Measurements from ENCODE around the gene AARS2.
A peak's percentile ranks its signal among the peaks of the same experiment; 100 is the strongest.

AARS2 gene

DNA sequence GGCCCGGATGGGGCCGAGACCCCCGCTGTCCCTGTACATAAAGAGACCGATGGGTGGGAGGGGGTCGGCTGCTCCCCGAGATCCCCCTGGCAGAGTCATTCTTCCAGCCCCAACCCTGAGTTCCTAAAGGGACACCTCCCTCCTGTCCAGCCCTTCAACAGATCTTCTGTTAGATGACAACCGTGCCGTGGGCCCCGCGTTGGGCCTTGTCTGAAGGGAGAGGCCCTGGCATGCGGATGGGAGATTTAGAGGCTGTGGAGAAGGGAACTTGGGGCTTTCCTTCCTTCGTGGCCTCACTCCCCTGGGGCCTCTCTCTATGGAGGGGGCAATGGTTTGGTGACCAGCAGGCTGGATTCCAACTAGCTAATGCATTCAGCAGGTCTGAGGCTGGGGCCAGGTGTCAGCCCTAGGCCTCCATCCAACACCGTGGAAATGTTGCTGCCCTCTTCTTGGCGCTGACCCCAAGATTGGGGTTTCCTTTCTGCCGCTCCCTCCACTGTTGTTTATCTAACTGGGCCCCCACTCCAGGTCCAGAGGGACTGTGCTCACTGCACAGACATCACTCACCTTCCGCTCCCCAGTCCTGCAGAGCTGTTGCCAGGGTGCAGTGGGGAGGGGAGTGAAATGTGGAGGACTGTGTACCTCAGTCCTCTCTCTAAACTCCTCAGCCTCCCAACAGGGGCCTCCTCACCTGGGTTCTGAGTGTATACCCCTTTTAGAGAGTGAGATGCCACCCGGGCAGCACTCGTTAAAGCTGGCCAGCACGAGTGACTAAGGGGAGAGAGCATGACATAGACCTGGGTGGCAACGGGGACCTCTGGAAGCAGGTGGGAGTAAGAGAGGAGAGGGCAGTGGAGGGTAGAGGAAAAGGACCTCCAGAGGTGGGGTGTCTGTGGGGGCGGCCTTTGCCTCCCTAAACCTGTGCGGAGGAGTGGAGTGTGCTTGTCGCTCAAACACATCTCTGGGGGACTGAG is 36.2 kb downstream of the AARS2 start:
- Histone ChIP-seq H3K9ac (no peak overlapping the region), H3K27me3 (peaks cover 27 to 54% (median 38%) of the 10 kb centered on the region in 11 experiments), H3K9me3 (replicated peaks in 1 of 11) (no peaks in the 10 kb centered on the region), H3K4me3 (no peak overlapping the region), H3K27ac (no peak overlapping the region), H3K36me3 (no peaks in the 10 kb centered on the region), H4K20me1 (peaks cover 0 to 39% (median 0%) of the 10 kb centered on the region in 11 experiments; a peak in 7 of 22 replicates), H3K4me1 (peaks cover 0 to 23% (median 10%) of the 10 kb centered on the region in 10 experiments; a peak in 15 of 20 replicates), H3K4me2 (no peak overlapping the region)
- TF ChIP-seq Cebpa-rat (IDR thresholded peaks at IDR 0.05) = no peak

DNA sequence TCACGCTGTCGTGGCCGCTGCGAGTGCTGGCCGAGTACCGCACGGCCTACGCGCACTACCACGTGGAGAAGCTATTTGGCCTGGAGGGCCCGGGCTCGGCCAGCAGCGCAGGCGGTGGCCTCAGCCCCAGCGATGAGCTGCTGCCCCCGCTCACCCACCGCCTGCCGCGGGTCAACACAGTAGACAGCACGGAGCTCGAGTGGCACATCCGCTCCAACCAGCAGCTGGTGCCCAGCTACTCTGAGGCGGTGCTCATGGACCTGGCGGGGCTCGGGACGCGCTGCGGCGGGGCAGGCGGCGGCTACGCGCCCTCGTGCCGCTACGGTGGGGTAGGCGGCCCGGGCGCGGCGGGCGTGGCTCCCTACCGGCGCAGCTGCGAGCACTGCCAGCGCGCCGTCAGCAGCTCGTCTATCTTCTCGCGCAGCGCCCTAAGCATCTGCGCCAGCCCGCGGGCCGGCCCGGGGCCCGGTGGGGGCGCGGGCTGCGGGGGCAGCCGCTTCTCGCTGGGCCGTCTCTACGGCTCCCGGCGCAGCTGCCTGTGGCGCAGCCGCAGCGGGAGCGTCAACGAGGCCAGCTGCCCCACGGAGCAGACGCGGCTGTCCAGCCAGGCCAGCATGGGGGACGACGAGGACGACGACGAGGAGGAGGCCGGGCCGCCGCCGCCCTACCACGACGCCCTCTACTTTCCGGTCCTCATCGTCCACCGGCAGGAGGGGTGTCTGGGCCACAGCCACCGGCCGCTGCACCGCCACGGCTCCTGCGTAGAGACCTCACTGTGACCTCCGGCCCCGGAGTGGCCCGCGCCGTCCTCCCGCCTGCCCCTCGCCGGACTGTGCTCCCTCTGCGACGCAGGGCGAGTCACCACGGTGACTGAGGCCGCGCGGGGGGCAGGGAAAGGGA is 37.1 kb downstream of the AARS2 start:
- no peak overlapping the region for H3K4me2 ChIP-seq
- peaks cover 0 to 26% (median 10%) of the 10 kb centered on the region in 10 experiments; a peak in 15 of 20 replicates for H3K4me1 ChIP-seq
- no peaks in the 10 kb centered on the region for H3K36me3 ChIP-seq
- H4K20me1 ChIP-seq = peaks cover 0 to 48% (median 7%) of the 10 kb centered on the region in 11 experiments; a peak in 8 of 22 replicates
- no peak for TF ChIP-seq Cebpa-rat (IDR thresholded peaks at IDR 0.05)
- H3K9ac ChIP-seq = no peak overlapping the region
- no peak overlapping the region for H3K27ac ChIP-seq
- peaks cover 37 to 63% (median 47%) of the 10 kb centered on the region in 11 experiments for H3K27me3 ChIP-seq
- H3K4me3 ChIP-seq = no peak overlapping the region
- no peaks in the 10 kb centered on the region for H3K9me3 ChIP-seq (replicated peaks in 1 of 11)

DNA sequence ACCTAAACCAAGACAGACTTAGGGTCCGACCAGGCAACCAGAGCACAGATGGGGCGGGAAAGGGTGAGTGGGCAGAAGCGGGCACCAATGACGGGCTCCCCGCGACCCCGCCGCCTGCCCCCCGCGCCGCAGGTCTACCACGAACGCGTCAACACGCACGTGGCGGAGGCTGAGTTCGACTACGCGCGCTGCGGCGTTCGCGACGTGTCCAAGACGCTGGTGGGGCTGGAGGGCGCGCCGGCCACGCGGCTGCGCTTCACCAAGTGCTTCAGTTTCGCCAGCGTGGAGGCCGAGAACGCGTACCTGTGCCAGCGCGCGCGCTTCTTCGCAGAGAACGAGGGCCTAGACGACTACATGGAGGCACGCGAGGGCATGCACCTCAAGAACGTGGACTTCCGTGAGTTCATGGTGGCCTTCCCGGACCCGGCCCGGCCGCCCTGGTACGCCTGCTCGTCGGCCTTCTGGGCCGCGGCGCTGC is 37.8 kb downstream of the AARS2 start:
- peaks cover 43 to 70% (median 54%) of the 10 kb centered on the region in 11 experiments for H3K27me3 ChIP-seq
- TF ChIP-seq Cebpa-rat (IDR thresholded peaks at IDR 0.05) = no peak
- no peaks in the 10 kb centered on the region for H3K36me3 ChIP-seq
- peaks cover 0 to 26% (median 10%) of the 10 kb centered on the region in 10 experiments; a peak in 15 of 20 replicates for H3K4me1 ChIP-seq
- H3K27ac ChIP-seq = no peak overlapping the region
- H4K20me1 ChIP-seq = peaks cover 0 to 49% (median 7%) of the 10 kb centered on the region in 11 experiments; a peak in 8 of 22 replicates
- no peak overlapping the region for H3K9ac ChIP-seq
- H3K4me3 ChIP-seq = no peak overlapping the region
- H3K4me2 ChIP-seq = no peak overlapping the region
- H3K9me3 ChIP-seq (replicated peaks in 1 of 11) = no peaks in the 10 kb centered on the region

GRCh38 chr6:44273617-44274016 is 39.5 kb downstream of the AARS2 start:
- Histone ChIP-seq H4K20me1 (peaks cover 0 to 63% (median 15%) of the 10 kb centered on the region in 11 experiments; a peak in 10 of 22 replicates), H3K9ac (no peak overlapping the region), H3K27ac (no peak overlapping the region), H3K36me3 (no peaks in the 10 kb centered on the region), H3K9me3 (replicated peaks in 1 of 11) (no peaks in the 10 kb centered on the region), H3K27me3 (peaks cover 60 to 87% (median 71%) of the 10 kb centered on the region in 11 experiments), H3K4me1 (peaks cover 3 to 24% (median 12%) of the 10 kb centered on the region in 10 experiments; a peak in 19 of 20 replicates), H3K4me3 (no peak overlapping the region), H3K4me2 (no peak overlapping the region)
- no peak for TF ChIP-seq Cebpa-rat (IDR thresholded peaks at IDR 0.05)

DNA sequence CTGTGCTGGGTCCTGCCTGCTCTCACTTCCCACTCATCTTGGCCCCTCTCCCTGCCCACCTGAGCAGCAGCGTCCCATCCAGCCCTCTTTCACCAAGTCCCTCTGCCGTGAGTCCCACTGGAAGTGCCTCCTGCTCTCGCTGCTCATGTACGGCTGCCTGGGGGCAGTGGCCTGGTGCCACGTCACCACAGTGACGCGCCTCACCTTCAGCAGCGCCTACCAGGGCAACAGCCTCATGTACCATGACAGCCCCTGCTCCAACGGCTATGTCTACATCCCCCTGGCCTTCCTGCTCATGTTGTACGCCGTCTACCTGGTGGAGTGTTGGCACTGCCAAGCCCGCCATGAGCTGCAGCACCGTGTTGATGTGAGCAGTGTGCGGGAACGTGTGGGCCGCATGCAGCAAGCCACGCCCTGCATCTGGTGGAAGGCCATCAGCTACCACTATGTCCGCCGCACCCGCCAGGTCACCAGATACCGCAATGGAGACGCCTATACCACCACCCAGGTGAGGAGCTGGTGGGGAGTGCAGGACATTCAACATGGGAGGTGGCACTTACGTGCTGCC is 40.1 kb downstream of the AARS2 start:
- peaks cover 66 to 92% (median 77%) of the 10 kb centered on the region in 11 experiments for H3K27me3 ChIP-seq
- H3K4me3 ChIP-seq = no peak overlapping the region
- H3K9me3 ChIP-seq (replicated peaks in 1 of 11) = no peaks in the 10 kb centered on the region
- H3K4me2 ChIP-seq = no peak overlapping the region
- no peak overlapping the region for H3K27ac ChIP-seq
- no peak for TF ChIP-seq Cebpa-rat (IDR thresholded peaks at IDR 0.05)
- no peaks in the 10 kb centered on the region for H3K36me3 ChIP-seq
- H4K20me1 ChIP-seq = peaks cover 0 to 67% (median 15%) of the 10 kb centered on the region in 11 experiments; a peak in 10 of 22 replicates
- H3K4me1 ChIP-seq = peaks cover 9 to 24% (median 17%) of the 10 kb centered on the region in 10 experiments; a peak in 18 of 20 replicates
- H3K9ac ChIP-seq = no peak overlapping the region

DNA sequence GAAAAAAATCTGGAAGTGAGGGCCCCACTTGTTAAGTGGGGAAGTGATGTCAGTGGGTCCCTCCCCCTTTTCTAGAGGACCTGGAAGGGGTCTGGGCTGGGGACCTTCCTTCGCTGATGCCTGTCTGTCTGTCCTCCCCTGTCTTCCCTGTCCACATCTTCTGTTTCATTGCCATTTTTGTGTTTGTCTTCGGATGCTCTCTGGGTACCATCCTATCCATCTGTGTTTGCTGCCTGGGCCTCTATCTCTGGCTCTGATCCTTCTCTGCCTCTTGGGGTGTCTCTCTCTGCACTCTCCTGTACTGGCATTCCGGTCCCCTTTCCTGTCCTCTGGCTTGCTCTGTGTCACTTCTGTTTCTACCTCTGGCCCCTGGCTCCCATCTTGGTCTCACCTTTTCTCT is 40.6 kb downstream of the AARS2 start:
- H3K4me1 ChIP-seq = peaks cover 7 to 23% (median 18%) of the 10 kb centered on the region in 10 experiments; a peak in 18 of 20 replicates

DNA sequence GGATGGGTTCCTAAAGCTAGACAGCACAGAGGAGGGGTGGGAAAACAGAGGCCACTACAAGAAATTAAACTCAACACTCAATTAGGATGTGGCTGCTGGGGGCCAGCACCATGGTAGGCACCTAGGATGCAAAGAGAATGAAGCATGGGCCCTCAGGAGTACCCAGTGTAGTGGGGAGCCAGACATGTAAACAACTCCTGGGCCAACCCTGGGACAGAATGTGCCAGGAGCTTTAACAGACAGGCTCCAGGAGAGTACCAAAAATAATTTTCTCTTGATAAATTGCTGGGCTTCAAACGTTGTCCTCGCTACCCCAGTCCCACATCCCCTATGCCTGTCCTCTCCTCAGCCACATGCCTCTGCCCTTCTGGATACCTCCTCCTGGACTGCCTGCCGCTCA is 41.2 kb downstream of the AARS2 start:
- no peak overlapping the region for H3K4me2 ChIP-seq
- H4K20me1 ChIP-seq = peaks cover 0 to 63% (median 15%) of the 10 kb centered on the region in 11 experiments; a peak in 10 of 22 replicates
- H3K27me3 ChIP-seq = peaks cover 66 to 90% (median 76%) of the 10 kb centered on the region in 11 experiments
- H3K36me3 ChIP-seq = no peaks in the 10 kb centered on the region
- H3K9ac ChIP-seq = no peak overlapping the region
- peaks cover 11 to 29% (median 18%) of the 10 kb centered on the region in 10 experiments; a peak in 18 of 20 replicates for H3K4me1 ChIP-seq
- no peak overlapping the region for H3K27ac ChIP-seq
- no peak for TF ChIP-seq Cebpa-rat (IDR thresholded peaks at IDR 0.05)
- no peaks in the 10 kb centered on the region for H3K9me3 ChIP-seq (replicated peaks in 1 of 11)
- no peak overlapping the region for H3K4me3 ChIP-seq

More for the DNA sequence above, 40.6 kb downstream of the AARS2 start:
- H3K9ac ChIP-seq = no peak overlapping the region
- peaks cover 0 to 67% (median 15%) of the 10 kb centered on the region in 11 experiments; a peak in 10 of 22 replicates for H4K20me1 ChIP-seq
- no peaks in the 10 kb centered on the region for H3K36me3 ChIP-seq
- H3K27me3 ChIP-seq = peaks cover 66 to 93% (median 78%) of the 10 kb centered on the region in 11 experiments
- H3K4me2 ChIP-seq = no peak overlapping the region
- no peaks in the 10 kb centered on the region for H3K9me3 ChIP-seq (replicated peaks in 1 of 11)
- no peak overlapping the region for H3K27ac ChIP-seq
- no peak for TF ChIP-seq Cebpa-rat (IDR thresholded peaks at IDR 0.05)
- no peak overlapping the region for H3K4me3 ChIP-seq

DNA sequence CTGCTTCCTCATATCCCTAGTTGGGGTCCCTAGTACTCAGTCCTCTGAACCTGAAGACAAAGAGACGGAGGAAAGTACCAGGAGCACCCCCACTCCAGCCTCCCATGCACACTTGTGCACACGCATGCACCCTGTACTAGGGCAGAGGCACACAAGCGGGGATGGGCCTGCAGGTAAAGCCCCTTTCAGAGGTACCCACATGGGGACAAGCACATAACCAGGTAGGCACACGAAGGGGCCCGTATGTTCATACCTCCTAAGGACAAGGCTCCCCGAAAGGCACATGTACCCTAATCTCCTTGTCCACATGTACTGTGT is 41.8 kb downstream of the AARS2 start:
- H4K20me1 ChIP-seq = peaks cover 0 to 57% (median 15%) of the 10 kb centered on the region in 11 experiments; a peak in 10 of 22 replicates
- TF ChIP-seq Cebpa-rat (IDR thresholded peaks at IDR 0.05) = no peak
- peak overlapping the region in 9 of 10 experiments; percentile 54 to 72 (median 62); a peak in 10 of 20 replicates for H3K4me3 ChIP-seq
- no peak overlapping the region for H3K9ac ChIP-seq
- peak overlapping the region; percentile 80 to 93 (median 88); a peak in 20 of 22 replicates for H3K4me2 ChIP-seq
- H3K36me3 ChIP-seq = no peaks in the 10 kb centered on the region
- no peak overlapping the region for H3K27ac ChIP-seq
- peaks cover 11 to 35% (median 20%) of the 10 kb centered on the region in 10 experiments for H3K4me1 ChIP-seq
- no peaks in the 10 kb centered on the region for H3K9me3 ChIP-seq (replicated peaks in 1 of 11)
- peaks cover 64 to 84% (median 71%) of the 10 kb centered on the region in 11 experiments for H3K27me3 ChIP-seq
